K562 (cell line): Measurements from ENCODE around the gene SOX30.

Source experiments
- MAX ChIP-seq: sonication (generic); formaldehyde crosslinking; IDR thresholded peaks from 2 replicates; pipeline ENCODE4 v1.9.0; 2022; ENCODE audit warnings: mild to moderate bottlenecking, missing genetic modification reagents
- SIX5 ChIP-seq, 2 experiments: IDR thresholded peaks; 2 replicates each; pipeline ENCODE4 v1.6.1; 2011; ENCODE audit warnings: low read length in 2 of 2, borderline replicate concordance in 1 of 2, low read depth in 1 of 2, mild to moderate bottlenecking in 1 of 2, moderate library complexity in 1 of 2; ENCODE audit not compliant: insufficient read depth in 1 of 2
- TEAD2 ChIP-seq: fragments of 450-650 bp; IDR thresholded peaks from 2 replicates; pipeline ENCODE4 v1.6.1; 2016; ENCODE audit warnings: missing genetic modification characterization, control low read depth, missing compliant biosample characterization
- YY1 ChIP-seq, 3 experiments: IDR thresholded peaks; 2 replicates each; pipeline ENCODE4 v1.6.1; 2011; ENCODE audit warnings: low read length in 2 of 3, mild to moderate bottlenecking in 2 of 3, moderate library complexity in 2 of 3, borderline replicate concordance in 1 of 3, control low read depth in 1 of 3, low read depth in 1 of 3; ENCODE audit not compliant: insufficient read depth in 3 of 3, insufficient replicate concordance in 2 of 3, control insufficient read depth in 1 of 3, insufficient read length in 1 of 3; ENCODE audit errors: extremely low read depth in 1 of 3
- TF ChIP-seq, protein P1 (sequence below), 3 experiments: IDR thresholded peaks in 2 of 3; conservative IDR thresholded peaks in 1 of 3; 2 replicates each; pipeline ENCODE4 v1.5.1; 2011 to 2012; ENCODE audit warnings: low read length in 3 of 3, mild to moderate bottlenecking in 3 of 3, control low read depth in 2 of 3, improper control_type of control experiment in 1 of 3, inconsistent platforms in 1 of 3, low read depth in 1 of 3, mixed read lengths in 1 of 3, moderate library complexity in 1 of 3; ENCODE audit not compliant: insufficient read depth in 2 of 3
- TF ChIP-seq, protein P2 (sequence below): sonication (generic); formaldehyde crosslinking; IDR thresholded peaks from 2 replicates; pipeline ENCODE4 v1.8.0; 2022; ENCODE audit warnings: mild to moderate bottlenecking, low read depth, missing genetic modification reagents
- TF ChIP-seq, protein P3 (sequence below): fragments of 250-450 bp; sonication (Bioruptor Pico); IDR thresholded peaks from 2 replicates; pipeline ENCODE4 v1.5.0; 2021; ENCODE audit warnings: mild to moderate bottlenecking, borderline replicate concordance

DNA sequence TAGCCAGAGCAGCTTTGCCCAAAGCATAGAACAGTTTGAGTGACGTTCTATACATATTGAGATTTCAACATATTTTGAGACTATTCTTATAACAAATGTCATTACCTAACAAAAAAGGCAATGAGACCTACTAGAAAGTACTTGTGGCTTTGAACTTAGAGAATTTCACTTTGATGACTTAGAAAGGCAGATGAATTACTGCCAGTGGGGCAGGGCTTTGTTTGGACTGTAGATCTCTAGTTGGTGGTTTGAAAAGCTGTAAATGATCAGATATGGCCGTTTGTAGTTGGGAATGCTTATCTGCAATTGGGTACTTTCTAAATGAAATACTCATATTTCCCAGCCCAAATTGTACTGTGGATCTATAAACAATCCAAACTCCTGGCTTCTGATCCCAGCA lies 28.1 kb downstream of the SOX30 start:
- TF ChIP-seq, protein P1, sequence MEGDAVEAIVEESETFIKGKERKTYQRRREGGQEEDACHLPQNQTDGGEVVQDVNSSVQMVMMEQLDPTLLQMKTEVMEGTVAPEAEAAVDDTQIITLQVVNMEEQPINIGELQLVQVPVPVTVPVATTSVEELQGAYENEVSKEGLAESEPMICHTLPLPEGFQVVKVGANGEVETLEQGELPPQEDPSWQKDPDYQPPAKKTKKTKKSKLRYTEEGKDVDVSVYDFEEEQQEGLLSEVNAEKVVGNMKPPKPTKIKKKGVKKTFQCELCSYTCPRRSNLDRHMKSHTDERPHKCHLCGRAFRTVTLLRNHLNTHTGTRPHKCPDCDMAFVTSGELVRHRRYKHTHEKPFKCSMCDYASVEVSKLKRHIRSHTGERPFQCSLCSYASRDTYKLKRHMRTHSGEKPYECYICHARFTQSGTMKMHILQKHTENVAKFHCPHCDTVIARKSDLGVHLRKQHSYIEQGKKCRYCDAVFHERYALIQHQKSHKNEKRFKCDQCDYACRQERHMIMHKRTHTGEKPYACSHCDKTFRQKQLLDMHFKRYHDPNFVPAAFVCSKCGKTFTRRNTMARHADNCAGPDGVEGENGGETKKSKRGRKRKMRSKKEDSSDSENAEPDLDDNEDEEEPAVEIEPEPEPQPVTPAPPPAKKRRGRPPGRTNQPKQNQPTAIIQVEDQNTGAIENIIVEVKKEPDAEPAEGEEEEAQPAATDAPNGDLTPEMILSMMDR (IDR thresholded peaks at IDR 0.05 in 2 of 3, conservative IDR thresholded peaks at IDR 0.05 in 1 of 3; ENCODE audit: insufficient read depth in 2 of 3, low read depth in 1 of 3, low read length in 3 of 3) = no peak
- TF ChIP-seq, protein P2, sequence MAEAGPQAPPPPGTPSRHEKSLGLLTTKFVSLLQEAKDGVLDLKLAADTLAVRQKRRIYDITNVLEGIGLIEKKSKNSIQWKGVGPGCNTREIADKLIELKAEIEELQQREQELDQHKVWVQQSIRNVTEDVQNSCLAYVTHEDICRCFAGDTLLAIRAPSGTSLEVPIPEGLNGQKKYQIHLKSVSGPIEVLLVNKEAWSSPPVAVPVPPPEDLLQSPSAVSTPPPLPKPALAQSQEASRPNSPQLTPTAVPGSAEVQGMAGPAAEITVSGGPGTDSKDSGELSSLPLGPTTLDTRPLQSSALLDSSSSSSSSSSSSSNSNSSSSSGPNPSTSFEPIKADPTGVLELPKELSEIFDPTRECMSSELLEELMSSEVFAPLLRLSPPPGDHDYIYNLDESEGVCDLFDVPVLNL (CRISPR knock-in tag) = no peak
- TF ChIP-seq SIX5 (IDR thresholded peaks at IDR 0.05; ENCODE audit: borderline replicate concordance in 1 of 2, insufficient read depth in 1 of 2, low read depth in 1 of 2, low read length in 2 of 2) (no peak), MAX (no peak), YY1 (IDR thresholded peaks at IDR 0.05; ENCODE audit: borderline replicate concordance in 1 of 3, control insufficient read depth in 1 of 3, extremely low read depth in 1 of 3, insufficient read depth in 3 of 3, insufficient read length in 1 of 3, insufficient replicate concordance in 2 of 3, low read depth in 1 of 3, low read length in 2 of 3) (no peak), TEAD2 (tag) (no peak)
- TF ChIP-seq, protein P3, sequence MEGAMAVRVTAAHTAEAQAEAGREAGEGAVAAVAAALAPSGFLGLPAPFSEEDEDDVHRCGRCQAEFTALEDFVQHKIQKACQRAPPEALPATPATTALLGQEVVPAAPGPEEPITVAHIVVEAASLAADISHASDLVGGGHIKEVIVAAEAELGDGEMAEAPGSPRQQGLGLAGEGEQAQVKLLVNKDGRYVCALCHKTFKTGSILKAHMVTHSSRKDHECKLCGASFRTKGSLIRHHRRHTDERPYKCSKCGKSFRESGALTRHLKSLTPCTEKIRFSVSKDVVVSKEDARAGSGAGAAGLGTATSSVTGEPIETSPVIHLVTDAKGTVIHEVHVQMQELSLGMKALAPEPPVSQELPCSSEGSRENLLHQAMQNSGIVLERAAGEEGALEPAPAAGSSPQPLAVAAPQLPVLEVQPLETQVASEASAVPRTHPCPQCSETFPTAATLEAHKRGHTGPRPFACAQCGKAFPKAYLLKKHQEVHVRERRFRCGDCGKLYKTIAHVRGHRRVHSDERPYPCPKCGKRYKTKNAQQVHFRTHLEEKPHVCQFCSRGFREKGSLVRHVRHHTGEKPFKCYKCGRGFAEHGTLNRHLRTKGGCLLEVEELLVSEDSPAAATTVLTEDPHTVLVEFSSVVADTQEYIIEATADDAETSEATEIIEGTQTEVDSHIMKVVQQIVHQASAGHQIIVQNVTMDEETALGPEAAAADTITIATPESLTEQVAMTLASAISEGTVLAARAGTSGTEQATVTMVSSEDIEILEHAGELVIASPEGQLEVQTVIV (CRISPR knock-in tag) = no peak
